Fibroblast of skin of scalp (primary cell): Measurements from ENCODE around the gene RHOBTB1.
A peak's percentile ranks its signal among the peaks of the same experiment; 100 is the strongest.
"Not testable (repeated sequence)": the region's sequence is repeated elsewhere in the genome, so short reads cannot be mapped to it uniquely, and the experiment has no call there.

Experiments
- DNase-seq: peaks from one replicate; pipeline ENCODE4 v3.0.0-alpha.2; 2013

The RHOBTB1 gene

DNA sequence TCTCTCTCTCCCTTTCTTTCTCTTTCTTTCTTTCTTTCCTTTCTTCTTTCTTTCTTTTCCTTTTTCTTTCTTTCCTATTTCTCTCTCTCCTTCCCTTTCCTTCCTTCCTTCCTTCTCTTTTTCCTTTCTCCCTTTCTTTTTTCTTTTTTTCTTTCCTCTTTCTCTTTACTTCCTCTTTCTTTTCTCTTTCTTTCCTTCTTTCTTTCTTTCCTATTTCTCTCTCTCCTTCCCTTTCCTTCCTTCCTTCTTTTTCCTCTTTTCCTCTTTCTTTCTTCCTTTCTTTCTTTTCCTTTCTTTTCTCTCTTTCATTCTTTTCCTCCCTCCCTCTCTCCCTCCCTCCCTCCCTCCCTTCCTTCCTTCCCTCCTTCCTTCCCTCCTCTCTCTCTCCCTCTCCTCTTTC, 81.5 kb downstream of the RHOBTB1 start:
- DNase-seq, result no peak

DNA sequence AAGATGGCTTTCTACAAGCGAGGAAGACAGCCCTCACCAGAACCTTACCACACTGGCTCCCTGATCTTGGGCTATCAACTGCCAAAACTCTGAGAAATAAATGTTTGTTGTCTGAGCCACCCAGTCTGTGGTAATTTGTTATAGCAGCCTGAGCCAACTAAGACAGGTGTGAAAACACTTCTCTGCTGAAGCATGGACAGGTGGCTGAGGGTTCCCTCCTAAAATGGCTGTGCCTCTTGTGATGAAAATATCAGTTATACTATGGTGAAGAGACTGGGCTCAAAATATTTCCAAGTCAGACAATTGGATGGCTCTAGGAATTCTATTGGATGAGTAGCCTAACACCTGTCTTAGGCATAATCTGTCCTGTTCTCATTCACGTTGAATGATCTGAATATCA, 87.6 kb downstream of the RHOBTB1 start:
- DNase-seq, result no peak

DNA sequence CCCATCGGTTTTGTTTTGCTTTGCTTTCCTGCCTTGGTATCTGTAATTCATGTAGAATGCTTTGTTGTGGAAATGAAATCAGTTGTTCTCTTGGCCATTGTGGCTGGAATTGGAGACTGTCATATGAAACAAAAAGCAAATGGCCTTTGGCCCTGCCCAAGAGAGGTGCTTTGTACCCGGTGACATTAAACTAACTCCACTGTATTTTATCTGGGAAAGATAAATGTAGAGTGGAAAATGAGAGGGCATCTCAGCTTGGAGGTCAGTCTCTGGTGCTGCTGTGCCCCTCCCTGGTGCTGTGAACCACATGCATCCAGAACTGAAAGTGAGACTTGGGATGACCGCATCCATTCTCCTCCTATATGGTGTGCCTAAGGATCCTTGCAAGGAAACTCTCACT, 90.3 kb downstream of the RHOBTB1 start:
- no peak for DNase-seq

DNA sequence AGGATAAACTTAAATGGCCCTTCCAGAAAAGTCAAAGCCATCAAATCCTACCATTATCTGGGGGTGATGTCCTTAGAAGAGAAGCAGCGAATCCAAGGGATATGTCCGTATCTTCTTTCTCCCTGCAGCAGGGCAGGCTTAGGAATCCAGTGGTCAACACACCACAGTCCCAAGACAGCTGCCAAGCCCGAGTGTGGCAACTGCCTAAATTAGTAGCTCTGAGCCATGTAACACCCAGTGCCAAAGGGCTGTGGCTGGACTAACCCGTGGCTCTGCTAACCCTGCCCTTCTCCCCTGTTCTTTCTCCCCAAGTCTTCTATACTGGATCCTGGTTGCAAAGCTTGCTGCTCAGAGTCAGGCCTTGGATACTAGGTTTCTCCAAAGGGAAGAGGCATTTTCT, 90.9 kb downstream of the RHOBTB1 start:
- DNase-seq, result no peak

GRCh38 chr10:60849740-60850139, 94.2 kb downstream of the RHOBTB1 start:
- no peak for DNase-seq

GRCh38 chr10:60849217-60849616, 94.8 kb downstream of the RHOBTB1 start:
- DNase-seq, result no peak

GRCh38 chr10:60848680-60849079, 95.3 kb downstream of the RHOBTB1 start:
- no peak for DNase-seq

DNA sequence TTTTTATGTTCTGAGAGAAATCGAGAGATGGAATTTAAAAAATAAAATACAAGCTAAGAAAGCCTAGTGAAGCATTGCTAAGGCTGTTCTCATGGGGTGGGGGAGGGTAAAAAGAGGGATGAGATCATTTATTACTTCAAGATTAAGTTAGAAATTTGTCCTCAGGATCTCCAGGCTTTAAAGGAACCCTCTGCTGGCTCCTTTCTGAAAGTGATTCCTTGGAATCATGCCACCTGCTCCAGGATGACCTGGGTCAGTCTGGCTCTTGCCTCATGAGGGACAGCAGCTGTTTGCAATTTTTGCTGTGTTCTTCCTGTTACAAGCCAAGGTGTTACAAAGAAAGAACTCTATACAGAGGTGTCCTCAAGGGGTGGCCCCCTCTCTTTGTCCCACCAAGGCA, 95.9 kb downstream of the RHOBTB1 start:
- DNase-seq, result peak; percentile 63

DNA sequence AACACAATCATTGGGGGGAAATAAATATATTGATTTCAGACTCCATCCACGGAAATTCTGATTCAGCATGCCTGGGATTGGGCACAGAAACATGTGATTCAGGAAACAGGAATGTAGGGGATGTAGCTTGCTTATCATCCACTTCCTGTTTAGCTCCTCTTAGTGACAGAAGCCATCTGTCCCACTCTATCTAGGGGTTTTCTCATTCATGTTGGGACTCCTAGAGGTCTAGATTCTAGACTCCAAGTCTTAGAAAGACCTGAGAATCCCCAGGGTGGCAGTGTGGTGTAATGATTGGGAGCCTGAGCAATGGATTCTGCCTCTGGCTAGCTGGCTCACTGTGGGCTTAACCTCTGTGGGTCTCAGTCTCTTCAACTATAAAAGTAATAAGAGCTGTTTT, 97.8 kb downstream of the RHOBTB1 start:
- peak; percentile 66 for DNase-seq

GRCh38 chr10:60845038-60845437, 98.9 kb downstream of the RHOBTB1 start:
- no peak for DNase-seq

DNA sequence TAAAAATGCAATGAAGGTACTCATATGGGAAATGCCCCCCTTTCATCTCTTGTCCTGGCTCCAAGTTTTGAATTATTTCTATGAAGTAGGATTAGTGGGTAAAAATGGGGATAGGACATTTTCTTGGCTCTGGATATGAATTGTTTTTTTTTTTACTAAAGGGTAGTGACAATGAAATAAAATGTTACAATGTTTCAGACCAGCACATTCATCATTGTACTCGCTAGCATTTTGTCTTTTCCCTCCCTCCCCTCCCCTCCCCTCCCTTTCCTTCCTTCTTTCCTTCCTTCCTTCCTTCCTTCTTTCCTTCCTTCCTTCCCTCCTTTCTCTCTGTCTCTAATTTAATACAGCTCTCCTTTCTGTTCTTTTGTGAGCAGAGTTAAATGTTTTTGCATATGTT, 101.3 kb downstream of the RHOBTB1 start:
- DNase-seq, result no peak

GRCh38 chr10:60841227-60841626, 102.8 kb downstream of the RHOBTB1 start:
- not testable (repeated sequence) for DNase-seq

DNA sequence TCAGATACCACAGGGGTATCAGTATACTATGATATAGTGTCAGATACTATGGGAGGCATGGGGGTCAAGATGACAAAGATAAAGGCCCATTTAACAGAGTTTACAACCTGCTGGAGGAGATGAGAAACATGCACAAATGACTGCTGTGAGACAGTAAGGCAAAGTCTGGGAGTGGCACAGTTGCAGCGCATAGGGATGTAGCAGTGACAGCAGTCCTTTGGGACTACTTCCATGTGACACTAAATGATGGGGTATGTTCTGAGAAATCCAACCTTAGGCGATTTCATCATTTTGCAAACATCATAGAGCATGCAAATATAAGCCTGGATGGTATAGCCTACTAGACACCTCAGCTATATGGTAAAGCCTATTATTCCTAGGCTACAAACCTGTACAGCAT, 108.9 kb downstream of the RHOBTB1 start:
- DNase-seq, result no peak

DNA sequence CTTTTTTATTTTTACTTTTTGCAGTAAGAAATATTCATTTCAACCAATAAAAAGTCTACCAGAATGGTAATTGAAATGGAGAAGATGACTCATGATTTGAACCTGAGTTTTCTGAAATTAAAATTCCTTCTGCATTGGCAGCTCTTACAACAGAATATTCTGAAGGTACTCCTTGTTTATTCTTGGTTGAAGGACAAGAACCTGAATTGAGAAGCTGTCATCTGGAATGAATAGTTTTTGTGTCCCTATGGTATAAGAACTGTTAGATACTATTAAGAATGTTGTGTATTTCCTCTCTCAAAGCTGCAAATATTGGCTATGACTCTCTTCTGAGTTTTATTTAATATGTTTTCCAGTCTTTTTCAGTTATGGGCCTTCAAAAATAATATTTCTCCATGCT, 109.6 kb downstream of the RHOBTB1 start:
- no peak for DNase-seq

DNA sequence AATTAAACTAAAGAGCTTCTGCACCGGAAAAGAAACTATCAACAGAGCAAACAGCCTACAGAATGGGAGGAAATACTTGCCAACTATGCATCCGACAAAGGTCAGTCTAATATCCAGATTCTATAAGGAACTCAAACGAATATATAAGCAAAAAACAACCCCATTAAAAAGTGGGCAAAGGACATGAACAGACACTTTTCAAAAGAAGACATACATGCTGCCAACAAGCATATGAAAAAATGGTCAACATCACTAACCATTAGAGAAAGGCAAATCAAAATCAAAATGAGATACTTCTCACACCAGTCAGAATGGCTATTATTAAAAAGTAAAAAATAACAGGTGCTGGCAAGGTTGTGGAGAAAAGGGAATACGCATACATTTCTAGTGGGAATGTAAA, 111.8 kb downstream of the RHOBTB1 start:
- not testable (repeated sequence) for DNase-seq

DNA sequence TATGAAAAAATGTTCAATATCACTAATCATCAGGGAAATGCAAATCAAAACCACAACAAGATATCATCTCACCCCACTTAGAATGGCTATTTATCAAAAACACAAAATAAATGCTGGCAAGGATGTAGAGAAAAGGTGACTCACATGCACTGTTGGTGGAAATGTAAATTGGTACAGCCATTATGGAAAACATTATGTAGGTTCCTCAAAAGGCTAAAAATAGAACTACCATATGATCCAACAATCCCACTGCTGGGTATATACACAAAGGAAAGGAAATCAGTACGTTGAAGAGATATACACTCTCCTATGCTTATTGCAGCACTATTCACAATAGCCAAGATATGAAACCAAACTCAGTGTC, 115.5 kb downstream of the RHOBTB1 start:
- DNase-seq, result peak; percentile 31

GRCh38 chr10:60827791-60828488, 116.0 kb downstream of the RHOBTB1 start:
- DNase-seq, result peak; percentile 74

DNA sequence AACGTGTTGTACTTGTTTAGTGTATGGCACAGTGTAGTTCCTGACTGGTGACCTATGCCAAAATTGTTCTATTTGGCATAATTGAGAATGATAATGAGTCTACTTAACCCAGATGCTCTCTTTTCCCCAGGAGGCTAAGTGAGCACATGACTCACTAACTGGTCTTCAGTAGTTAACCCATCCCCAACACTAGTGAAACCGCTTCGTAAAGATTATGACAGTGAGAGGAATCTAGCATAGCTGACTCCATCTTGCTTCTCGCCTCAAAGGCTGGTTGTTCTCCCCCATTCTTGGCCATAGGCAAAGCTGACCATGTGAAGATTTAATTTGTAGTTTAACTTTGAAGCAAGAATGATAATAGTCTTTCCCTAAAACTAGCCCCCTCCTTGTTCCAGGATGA, 118.5 kb downstream of the RHOBTB1 start:
- no peak for DNase-seq

GRCh38 chr10:60823324-60823723, 120.7 kb downstream of the RHOBTB1 start:
- DNase-seq, result no peak

DNA sequence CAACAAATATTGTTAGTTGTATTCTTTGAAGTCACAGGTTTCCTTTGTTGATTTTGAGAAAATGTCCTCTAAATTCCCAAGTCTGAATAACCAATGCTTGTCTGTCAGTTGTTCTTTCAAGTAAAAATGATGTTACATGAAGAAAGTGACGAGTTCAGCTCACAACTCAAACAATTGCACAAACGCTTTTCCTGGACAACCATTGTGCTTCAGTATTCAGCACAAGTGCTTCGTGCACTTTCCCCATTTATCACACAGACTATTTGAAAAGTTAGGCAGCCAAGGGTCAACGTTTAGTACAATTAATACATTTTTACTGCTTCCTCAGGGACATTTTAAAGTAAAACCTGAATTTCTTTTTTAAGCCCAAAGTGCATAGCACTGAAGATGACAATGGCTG, 121.2 kb downstream of the RHOBTB1 start:
- no peak for DNase-seq

DNA sequence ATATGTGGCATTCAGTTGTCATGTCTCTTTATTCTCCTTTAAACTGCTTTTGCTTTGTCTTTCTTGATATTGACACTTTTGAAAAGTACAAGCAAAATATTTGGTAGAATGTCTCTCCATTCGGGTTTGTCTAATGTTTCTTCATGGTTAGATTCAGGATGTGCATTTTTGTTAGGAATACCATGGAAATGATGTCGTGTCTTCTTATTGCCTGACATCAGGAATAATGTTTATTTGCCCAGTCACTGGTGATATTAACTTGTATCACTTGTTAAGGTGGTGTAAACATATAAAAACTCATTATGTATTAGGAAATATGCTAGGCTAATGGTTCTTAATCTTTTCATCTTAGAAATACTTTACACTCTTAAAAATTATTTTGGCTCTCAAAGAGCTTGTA, 122.3 kb downstream of the RHOBTB1 start:
- peak; percentile 59 for DNase-seq

GRCh38 chr10:60820093-60820754, 123.8 kb downstream of the RHOBTB1 start:
- peak; percentile 91 for DNase-seq
